ENCODE data around the gene ZNF358. TPM values are rescaled to one million over a fixed set of nuclear protein-coding genes. Genes with fewer than 3 reads are reported as not detected.
A peak's percentile ranks its signal among the peaks of the same experiment; 100 is the strongest.

The ZNF358 gene
- total and polyA plus RNA-seq, 4 donors = 12.3 to 96.0 (median 59.6) TPM

DNA sequence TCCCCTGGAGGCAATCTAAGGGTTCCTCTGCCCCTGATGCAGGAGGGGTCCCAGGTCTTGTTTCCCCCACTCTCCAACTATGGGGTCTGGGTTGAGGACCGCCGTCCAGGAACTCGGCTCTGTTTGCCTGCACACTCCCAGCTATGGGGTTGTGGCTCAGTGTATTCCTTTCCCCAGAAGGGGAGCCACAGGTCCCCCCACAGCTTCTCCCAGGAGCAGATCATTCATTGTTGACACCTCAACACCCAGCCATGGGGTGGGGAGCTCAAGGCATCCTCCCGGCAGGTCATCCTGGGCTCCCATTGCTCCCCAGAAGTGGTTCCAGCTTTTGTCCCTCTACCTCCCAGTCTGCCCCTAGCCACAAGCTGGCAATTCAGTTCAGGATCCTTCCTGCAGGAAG, 975 bp downstream of the ZNF358 start:
- H3K4me3 ChIP-seq (ENCODE audit: low read depth, low read length) = peak overlapping the region; percentile 74
- 27% methylated on average over 1 of the region's 4 CpGs for WGBS (ENCODE audit: insufficient coverage)
- peaks cover 30% of the 10 kb centered on the region for H3K36me3 ChIP-seq (ENCODE audit: control insufficient read depth, insufficient read depth, low read length)
- DNase-seq (ENCODE audit: low read depth in 4 of 6, low spot score in 6 of 6) = peak in 1 of 6 donors; percentile 2
- peaks cover 27% of the 10 kb centered on the region for H3K4me1 ChIP-seq (ENCODE audit: control insufficient read depth, insufficient read depth, low read length)
- H3K27ac ChIP-seq (ENCODE audit: low read depth, low read length) = peak overlapping the region; percentile 69
- no peaks in the 10 kb centered on the region for H3K27me3 ChIP-seq (ENCODE audit: control insufficient read depth, insufficient read depth, low read length)
- H3K9me3 ChIP-seq (ENCODE audit: control insufficient read depth, insufficient read depth, low read length) = no peaks in the 10 kb centered on the region

DNA sequence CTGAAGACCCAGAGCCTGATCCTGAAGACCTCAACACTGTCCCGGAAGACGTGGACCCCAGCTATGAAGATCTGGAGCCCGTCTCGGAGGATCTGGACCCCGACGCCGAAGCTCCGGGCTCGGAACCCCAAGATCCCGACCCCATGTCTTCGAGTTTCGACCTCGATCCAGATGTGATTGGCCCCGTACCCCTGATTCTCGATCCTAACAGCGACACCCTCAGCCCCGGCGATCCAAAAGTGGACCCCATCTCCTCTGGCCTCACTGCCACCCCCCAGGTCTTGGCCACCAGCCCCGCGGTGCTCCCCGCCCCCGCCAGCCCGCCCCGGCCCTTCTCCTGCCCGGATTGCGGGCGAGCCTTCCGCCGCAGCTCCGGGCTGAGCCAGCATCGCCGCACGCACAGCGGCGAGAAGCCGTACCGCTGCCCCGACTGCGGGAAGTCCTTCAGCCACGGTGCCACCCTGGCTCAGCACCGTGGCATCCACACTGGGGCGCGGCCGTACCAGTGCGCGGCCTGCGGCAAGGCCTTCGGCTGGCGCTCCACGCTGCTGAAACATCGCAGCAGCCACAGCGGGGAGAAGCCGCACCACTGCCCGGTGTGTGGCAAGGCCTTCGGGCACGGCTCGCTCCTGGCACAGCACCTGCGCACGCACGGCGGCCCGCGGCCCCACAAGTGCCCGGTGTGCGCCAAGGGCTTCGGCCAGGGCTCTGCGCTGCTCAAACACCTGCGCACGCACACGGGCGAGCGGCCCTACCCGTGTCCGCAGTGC, 3.6 kb downstream of the ZNF358 start:
- peaks cover 45% of the 10 kb centered on the region for H3K4me1 ChIP-seq (ENCODE audit: control insufficient read depth, insufficient read depth, low read length)
- peaks cover 31% of the 10 kb centered on the region for H3K36me3 ChIP-seq (ENCODE audit: control insufficient read depth, insufficient read depth, low read length)
- H3K27ac ChIP-seq (ENCODE audit: low read depth, low read length) = no peak overlapping the region
- H3K4me3 ChIP-seq (ENCODE audit: low read depth, low read length) = no peak overlapping the region
- WGBS (ENCODE audit: insufficient coverage) = 96% methylated on average over 72 of the region's 74 CpGs
- H3K27me3 ChIP-seq (ENCODE audit: control insufficient read depth, insufficient read depth, low read length) = no peaks in the 10 kb centered on the region
- DNase-seq (ENCODE audit: low read depth in 4 of 6, low spot score in 6 of 6) = no peak
- no peaks in the 10 kb centered on the region for H3K9me3 ChIP-seq (ENCODE audit: control insufficient read depth, insufficient read depth, low read length)

DNA sequence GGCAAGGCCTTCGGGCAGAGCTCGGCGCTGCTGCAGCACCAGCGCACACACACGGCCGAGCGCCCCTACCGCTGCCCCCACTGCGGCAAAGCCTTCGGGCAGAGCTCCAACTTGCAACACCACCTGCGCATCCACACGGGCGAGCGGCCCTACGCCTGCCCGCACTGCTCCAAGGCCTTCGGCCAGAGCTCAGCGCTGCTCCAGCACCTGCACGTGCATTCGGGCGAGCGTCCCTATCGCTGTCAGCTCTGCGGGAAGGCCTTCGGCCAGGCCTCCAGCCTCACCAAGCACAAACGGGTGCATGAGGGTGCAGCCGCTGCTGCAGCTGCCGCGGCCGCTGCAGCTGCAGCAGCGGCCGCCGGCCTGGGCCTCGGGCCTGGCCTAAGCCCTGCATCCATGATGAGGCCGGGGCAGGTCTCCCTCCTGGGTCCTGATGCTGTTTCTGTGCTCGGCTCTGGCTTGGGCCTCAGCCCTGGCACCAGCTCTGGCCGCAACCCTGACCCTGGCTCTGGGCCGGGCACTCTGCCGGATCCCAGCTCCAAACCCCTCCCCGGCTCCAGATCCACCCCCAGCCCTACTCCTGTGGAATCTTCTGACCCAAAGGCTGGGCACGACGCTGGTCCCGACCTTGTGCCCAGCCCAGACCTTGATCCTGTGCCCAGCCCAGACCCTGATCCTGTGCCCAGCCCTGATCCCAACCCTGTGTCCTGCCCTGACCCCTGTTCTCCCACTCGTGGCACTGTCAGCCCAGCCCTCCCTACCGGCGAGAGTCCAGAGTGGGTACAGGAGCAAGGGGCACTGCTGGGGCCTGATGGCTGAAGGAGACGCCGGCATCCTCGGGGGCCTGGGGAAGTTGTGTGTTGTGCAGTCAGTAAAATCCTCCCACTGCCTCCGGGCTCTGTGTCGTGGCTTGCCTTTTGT, 4.5 kb downstream of the ZNF358 start:
- no peak overlapping the region for H3K4me3 ChIP-seq (ENCODE audit: low read depth, low read length)
- peaks cover 39% of the 10 kb centered on the region for H3K36me3 ChIP-seq (ENCODE audit: control insufficient read depth, insufficient read depth, low read length)
- DNase-seq (ENCODE audit: low read depth in 4 of 6, low spot score in 6 of 6) = no peak
- no peak overlapping the region for H3K27ac ChIP-seq (ENCODE audit: low read depth, low read length)
- WGBS (ENCODE audit: insufficient coverage) = 93% methylated on average over 51 of the region's 51 CpGs
- H3K4me1 ChIP-seq (ENCODE audit: control insufficient read depth, insufficient read depth, low read length) = peaks cover 40% of the 10 kb centered on the region
- H3K9me3 ChIP-seq (ENCODE audit: control insufficient read depth, insufficient read depth, low read length) = no peaks in the 10 kb centered on the region
- no peaks in the 10 kb centered on the region for H3K27me3 ChIP-seq (ENCODE audit: control insufficient read depth, insufficient read depth, low read length)

DNA sequence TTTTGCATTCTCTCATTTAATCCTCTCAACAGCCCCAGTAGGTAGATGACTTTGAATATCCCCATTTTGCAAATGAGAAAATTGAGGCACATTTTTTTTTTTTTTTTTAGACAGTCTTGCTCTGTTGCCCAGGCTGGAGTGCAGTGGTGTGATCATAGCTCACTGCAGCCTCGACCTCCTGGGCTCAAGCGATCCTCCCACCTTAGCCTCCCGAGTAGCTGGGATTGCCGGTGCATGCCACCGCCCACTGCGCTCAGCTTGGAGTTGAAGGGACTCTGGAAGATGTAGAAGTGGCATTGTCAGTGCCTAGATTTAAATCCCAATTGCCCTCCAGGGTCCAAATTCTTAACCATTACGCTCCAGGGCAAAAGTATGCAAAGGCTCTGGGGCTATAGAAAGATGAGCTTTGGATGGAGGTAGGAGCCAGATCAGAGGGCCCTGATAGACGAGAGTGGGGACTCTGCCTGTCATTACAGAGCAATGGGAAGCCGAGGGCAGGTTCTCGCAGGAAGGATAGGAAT, 5.7 kb downstream of the ZNF358 start:
- H3K9me3 ChIP-seq (ENCODE audit: control insufficient read depth, insufficient read depth, low read length) = no peaks in the 10 kb centered on the region
- H3K36me3 ChIP-seq (ENCODE audit: control insufficient read depth, insufficient read depth, low read length) = peaks cover 51% of the 10 kb centered on the region
- H3K27ac ChIP-seq (ENCODE audit: low read depth, low read length) = peak overlapping the region; percentile 35
- WGBS (ENCODE audit: insufficient coverage) = 35% methylated on average over 10 of the region's 10 CpGs
- H3K4me1 ChIP-seq (ENCODE audit: control insufficient read depth, insufficient read depth, low read length) = peaks cover 33% of the 10 kb centered on the region
- H3K27me3 ChIP-seq (ENCODE audit: control insufficient read depth, insufficient read depth, low read length) = no peaks in the 10 kb centered on the region
- peak overlapping the region; percentile 63 for H3K4me3 ChIP-seq (ENCODE audit: low read depth, low read length)
- no peak for DNase-seq (ENCODE audit: low read depth in 4 of 6, low spot score in 6 of 6)

DNA sequence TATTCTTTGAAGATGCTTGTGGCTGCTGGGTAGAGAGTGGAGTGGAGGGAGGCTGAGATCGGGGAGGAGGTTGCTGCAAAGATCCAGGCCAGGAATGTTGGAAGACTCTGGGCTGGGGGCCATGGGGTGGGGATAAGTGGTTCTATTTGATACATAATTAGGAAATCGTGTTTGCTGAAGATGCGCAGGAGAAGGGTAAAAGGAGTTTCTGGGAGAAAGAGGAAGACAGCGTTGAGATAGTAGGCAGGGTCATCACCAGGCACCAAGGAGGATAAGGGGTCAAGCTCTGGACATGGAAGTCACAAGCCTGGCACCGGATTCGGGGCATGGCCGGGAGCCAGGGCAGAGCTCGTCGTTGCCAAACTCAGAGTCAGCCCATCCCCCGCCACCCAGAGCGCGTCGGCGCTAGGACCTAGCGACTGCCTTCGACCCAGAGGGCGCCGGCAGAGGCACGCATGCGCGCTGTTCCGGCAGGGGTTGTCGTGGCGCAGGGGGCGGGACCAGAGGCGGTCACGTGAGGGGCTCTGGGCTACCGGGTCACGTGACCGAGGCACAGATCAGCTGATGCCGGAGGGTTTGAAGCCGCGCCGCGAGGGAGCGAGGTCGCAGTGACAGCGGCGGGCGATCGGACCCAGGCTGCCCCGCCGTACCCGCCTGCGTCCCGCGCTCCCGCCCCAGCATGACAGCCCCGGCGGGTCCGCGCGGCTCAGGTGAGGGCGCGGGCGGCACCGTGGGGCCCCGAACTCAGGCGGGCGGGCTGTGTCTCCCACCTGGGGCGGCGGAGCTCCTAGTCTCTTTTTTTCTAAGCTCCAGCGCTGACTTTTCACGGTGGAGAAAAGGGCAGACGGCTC, 6.4 kb downstream of the ZNF358 start, which contains the start of gene MCOLN1:
MCOLN1 (plus strand) TSS at position 553 of the 851 bp plus-strand sequence; CDS start at position 680, 127 bp downstream.
- H3K4me1 ChIP-seq (ENCODE audit: control insufficient read depth, insufficient read depth, low read length) = peaks cover 26% of the 10 kb centered on the region
- H3K4me3 ChIP-seq (ENCODE audit: low read depth, low read length) = peak within 1 kb of the TSS; percentile 63
- no peaks in the 10 kb centered on the region for H3K27me3 ChIP-seq (ENCODE audit: control insufficient read depth, insufficient read depth, low read length)
- under 1% methylated on average over 65 of the region's 65 CpGs for WGBS (ENCODE audit: insufficient coverage)
- H3K36me3 ChIP-seq (ENCODE audit: control insufficient read depth, insufficient read depth, low read length) = peaks cover 58% of the 10 kb centered on the region
- no peaks in the 10 kb centered on the region for H3K9me3 ChIP-seq (ENCODE audit: control insufficient read depth, insufficient read depth, low read length)
- DNase-seq (ENCODE audit: low read depth in 4 of 6, low spot score in 6 of 6) = peak; percentile 95 to 99 (median 98)
- H3K27ac ChIP-seq (ENCODE audit: low read depth, low read length) = peak within 1 kb of the TSS; percentile 35

DNA sequence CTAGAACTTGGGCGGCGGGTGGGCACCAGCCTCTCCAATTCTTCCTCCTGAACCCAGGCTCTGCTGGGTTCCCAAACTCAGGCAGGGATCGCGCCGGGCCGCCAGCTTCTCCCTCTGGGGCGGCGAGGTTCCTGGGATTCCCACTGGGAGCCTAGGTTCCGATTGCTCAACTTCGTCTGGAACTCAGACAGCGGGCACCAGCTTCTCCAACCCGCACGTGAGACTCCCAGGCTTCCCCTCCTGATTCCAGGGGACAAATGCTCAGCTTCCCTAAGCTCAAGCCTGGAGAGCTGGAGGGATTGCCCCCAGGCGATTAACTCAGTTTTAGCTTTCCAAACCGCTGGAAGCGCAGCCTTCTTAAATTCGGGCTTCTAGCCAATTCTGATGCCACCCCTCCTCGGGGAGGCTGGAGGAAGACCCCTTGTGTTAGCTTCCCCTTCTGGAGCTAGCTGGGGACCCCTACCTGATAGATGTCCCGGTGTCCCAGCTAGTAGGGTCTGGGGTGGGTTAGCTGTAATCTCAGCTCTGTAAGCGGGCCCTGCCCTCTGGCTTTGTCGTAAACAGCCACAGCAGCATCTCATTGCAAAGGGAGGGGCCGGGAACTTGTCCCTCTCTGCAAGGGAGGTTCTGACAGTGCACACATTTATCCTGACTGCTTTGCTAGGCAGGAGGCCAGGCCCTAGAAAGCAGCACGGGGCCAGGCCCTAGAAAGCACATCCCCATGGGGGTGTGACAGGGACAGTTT, 7.2 kb downstream of the ZNF358 start:
- Histone ChIP-seq H3K4me1 (ENCODE audit: control insufficient read depth, insufficient read depth, low read length) (peaks cover 22% of the 10 kb centered on the region), H3K4me3 (ENCODE audit: low read depth, low read length) (peak overlapping the region; percentile 63), H3K9me3 (ENCODE audit: control insufficient read depth, insufficient read depth, low read length) (no peaks in the 10 kb centered on the region), H3K27ac (ENCODE audit: low read depth, low read length) (no peak overlapping the region), H3K27me3 (ENCODE audit: control insufficient read depth, insufficient read depth, low read length) (no peaks in the 10 kb centered on the region), H3K36me3 (ENCODE audit: control insufficient read depth, insufficient read depth, low read length) (peaks cover 62% of the 10 kb centered on the region)
- WGBS (ENCODE audit: insufficient coverage) = 9% methylated on average over 21 of the region's 23 CpGs
- no peak for DNase-seq (ENCODE audit: low read depth in 4 of 6, low spot score in 6 of 6)

DNA sequence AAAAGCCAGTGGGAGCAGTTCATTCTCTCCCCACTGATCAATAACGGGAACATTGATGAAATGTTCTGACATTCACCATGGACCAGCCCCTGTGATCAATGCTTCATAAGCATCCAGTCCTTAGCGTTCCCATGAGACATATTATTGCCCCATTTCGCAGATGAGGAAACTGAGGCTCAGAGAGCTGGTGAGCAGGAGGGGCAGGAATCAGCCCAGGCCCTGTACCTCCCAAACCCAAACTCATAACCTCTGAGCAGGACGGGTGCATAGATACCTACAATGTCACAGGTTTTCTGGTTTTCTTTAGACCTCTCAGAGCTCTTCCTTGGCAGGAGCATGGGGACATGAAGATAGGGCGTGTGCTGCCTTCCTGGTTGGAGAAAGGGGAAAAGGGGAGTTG, 8.6 kb downstream of the ZNF358 start:
- DNase-seq (ENCODE audit: low read depth in 4 of 6, low spot score in 6 of 6) = no peak
- H3K27me3 ChIP-seq (ENCODE audit: control insufficient read depth, insufficient read depth, low read length) = no peaks in the 10 kb centered on the region
- H3K4me3 ChIP-seq (ENCODE audit: low read depth, low read length) = no peak overlapping the region
- H3K27ac ChIP-seq (ENCODE audit: low read depth, low read length) = no peak overlapping the region
- peaks cover 22% of the 10 kb centered on the region for H3K4me1 ChIP-seq (ENCODE audit: control insufficient read depth, insufficient read depth, low read length)
- no peaks in the 10 kb centered on the region for H3K9me3 ChIP-seq (ENCODE audit: control insufficient read depth, insufficient read depth, low read length)
- H3K36me3 ChIP-seq (ENCODE audit: control insufficient read depth, insufficient read depth, low read length) = peaks cover 66% of the 10 kb centered on the region
- 100% methylated on average over 4 of the region's 5 CpGs for WGBS (ENCODE audit: insufficient coverage)

DNA sequence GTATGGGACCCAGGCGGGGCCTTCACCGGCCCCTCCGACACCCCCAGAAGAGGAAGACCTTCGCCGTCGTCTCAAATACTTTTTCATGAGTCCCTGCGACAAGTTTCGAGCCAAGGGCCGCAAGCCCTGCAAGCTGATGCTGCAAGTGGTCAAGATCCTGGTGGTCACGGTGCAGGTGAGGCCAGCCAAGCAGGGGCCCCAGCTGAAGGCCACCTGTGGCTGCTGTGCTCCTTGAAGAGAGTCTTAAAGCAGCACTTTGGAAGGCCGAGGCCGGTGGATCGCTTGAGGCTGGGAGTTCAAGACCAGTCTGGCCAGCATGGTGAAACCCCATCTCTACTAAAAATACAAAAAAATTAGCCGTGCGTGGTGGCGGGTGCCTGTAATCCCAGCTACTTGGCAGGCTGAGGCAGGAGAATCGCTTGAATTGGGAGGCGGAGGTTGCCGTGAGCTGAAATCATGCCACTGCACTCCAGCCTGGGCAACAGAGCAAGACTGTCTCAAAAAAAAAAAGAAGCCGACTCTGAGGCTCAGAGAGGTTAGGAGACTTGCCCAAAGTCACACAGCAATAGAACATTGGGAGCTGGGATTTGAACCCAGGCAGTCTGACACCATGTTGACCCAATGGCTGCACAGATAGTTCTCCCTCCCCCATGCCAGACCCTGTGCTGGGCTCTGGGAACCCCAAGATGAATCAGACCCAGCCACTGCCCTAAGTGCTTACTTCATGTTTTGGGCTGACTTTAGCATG, 9.3 kb downstream of the ZNF358 start:
- 96% methylated on average over 17 of the region's 20 CpGs for WGBS (ENCODE audit: insufficient coverage)
- Histone ChIP-seq H3K4me3 (ENCODE audit: low read depth, low read length) (no peak overlapping the region), H3K36me3 (ENCODE audit: control insufficient read depth, insufficient read depth, low read length) (peaks cover 66% of the 10 kb centered on the region)

More for the DNA sequence above, 9.3 kb downstream of the ZNF358 start:
- Histone ChIP-seq H3K9me3 (ENCODE audit: control insufficient read depth, insufficient read depth, low read length) (no peaks in the 10 kb centered on the region), H3K27ac (ENCODE audit: low read depth, low read length) (no peak overlapping the region), H3K4me1 (ENCODE audit: control insufficient read depth, insufficient read depth, low read length) (peaks cover 22% of the 10 kb centered on the region), H3K27me3 (ENCODE audit: control insufficient read depth, insufficient read depth, low read length) (no peaks in the 10 kb centered on the region)
- no peak for DNase-seq (ENCODE audit: low read depth in 4 of 6, low spot score in 6 of 6)

Measured in spinal cord (tissue), 10 donors.